ENCODE measurements around the gene UBE4B.
"Not testable (repeated sequence)": the region's sequence is repeated elsewhere in the genome, so short reads cannot be mapped to it uniquely, and the experiment has no call there.

The UBE4B gene

DNA sequence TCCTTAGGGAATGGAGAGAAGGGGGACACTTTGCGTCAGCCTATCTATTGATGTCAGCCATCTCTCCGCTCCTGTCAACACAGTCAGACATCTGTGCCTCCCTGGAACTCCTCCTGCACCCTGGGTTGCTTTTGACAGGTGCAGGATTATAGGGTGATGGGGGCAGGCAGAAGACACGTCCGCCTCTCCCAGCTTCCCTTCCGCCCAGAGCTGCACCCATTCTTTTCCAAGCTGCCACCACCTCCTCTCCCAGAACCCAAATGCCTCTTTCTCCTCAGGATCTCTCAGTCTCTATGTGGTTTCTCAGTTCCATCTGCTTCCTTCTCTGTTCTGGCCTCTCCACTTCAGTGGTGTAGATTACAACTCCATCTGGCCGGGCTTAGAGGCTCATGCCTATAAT lies 160.5 kb downstream of the UBE4B start:
- H3K9me3 ChIP-seq (ENCODE audit: control insufficient read depth, low read length): no peaks in the 10 kb centered on the region
- H2AFZ ChIP-seq: no peak overlapping the region
- H3K4me3 ChIP-seq (ENCODE audit: low read depth, low read length): no peak overlapping the region
- H3K9ac ChIP-seq: no peak overlapping the region
- no peak overlapping the region for H3K4me2 ChIP-seq (ENCODE audit: low read length)
- H3K27me3 ChIP-seq (ENCODE audit: control insufficient read depth, insufficient read depth, low read length): no peaks in the 10 kb centered on the region
- H3K4me1 ChIP-seq: no peaks in the 10 kb centered on the region
- no peak overlapping the region for H3K27ac ChIP-seq
- no peaks in the 10 kb centered on the region for H3K79me2 ChIP-seq
- no peak for TF ChIP-seq CTCF (IDR thresholded peaks at IDR 0.05)
- H3K36me3 ChIP-seq (ENCODE audit: control insufficient read depth, insufficient read depth, low read length): no peaks in the 10 kb centered on the region

GRCh38 chr1:10195570-10195969 lies 162.8 kb downstream of the UBE4B start:
- H2AFZ ChIP-seq: no peak overlapping the region
- no peak overlapping the region for H3K4me2 ChIP-seq (ENCODE audit: low read length)
- H3K9me3 ChIP-seq (ENCODE audit: control insufficient read depth, low read length): no peaks in the 10 kb centered on the region
- H3K27ac ChIP-seq: no peak overlapping the region
- H3K79me2 ChIP-seq: no peaks in the 10 kb centered on the region
- no peaks in the 10 kb centered on the region for H3K4me1 ChIP-seq
- no peaks in the 10 kb centered on the region for H3K27me3 ChIP-seq (ENCODE audit: control insufficient read depth, insufficient read depth, low read length)
- H3K9ac ChIP-seq: no peak overlapping the region
- no peaks in the 10 kb centered on the region for H3K36me3 ChIP-seq (ENCODE audit: control insufficient read depth, insufficient read depth, low read length)
- no peak for TF ChIP-seq CTCF (IDR thresholded peaks at IDR 0.05)
- no peak overlapping the region for H3K4me3 ChIP-seq (ENCODE audit: low read depth, low read length)

DNA sequence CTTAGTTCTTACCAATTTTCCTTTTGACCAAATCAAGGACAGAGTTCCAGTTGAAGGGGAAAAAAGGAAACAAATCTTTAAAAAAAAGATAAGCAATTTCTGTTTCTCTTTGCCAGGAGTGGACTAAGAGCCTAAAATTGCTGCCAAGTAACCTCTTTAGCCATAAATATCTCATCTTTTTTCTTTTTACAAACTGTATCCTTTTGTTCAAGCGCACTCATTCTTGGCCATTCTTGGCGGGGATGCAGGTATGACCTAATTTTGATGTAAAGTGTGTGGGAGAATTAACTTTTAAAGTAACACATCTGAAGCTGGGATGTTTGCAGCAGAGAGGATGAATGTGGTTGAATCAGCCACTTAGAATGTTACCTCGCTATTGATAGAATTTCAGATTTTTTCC lies 164.2 kb downstream of the UBE4B start:
- Histone ChIP-seq H2AFZ (no peak overlapping the region), H3K36me3 (ENCODE audit: control insufficient read depth, insufficient read depth, low read length) (no peaks in the 10 kb centered on the region), H3K4me2 (ENCODE audit: low read length) (no peak overlapping the region), H3K4me1 (no peaks in the 10 kb centered on the region), H3K27me3 (ENCODE audit: control insufficient read depth, insufficient read depth, low read length) (no peaks in the 10 kb centered on the region), H3K79me2 (no peaks in the 10 kb centered on the region), H3K9ac (no peak overlapping the region), H3K4me3 (ENCODE audit: low read depth, low read length) (no peak overlapping the region), H3K27ac (no peak overlapping the region), H3K9me3 (ENCODE audit: control insufficient read depth, low read length) (no peaks in the 10 kb centered on the region)
- no peak for TF ChIP-seq CTCF (IDR thresholded peaks at IDR 0.05)

GRCh38 chr1:10200620-10201019 lies 167.9 kb downstream of the UBE4B start:
- H3K27me3 ChIP-seq (ENCODE audit: control insufficient read depth, insufficient read depth, low read length): no peaks in the 10 kb centered on the region
- H3K4me3 ChIP-seq (ENCODE audit: low read depth, low read length): no peak overlapping the region
- no peak for TF ChIP-seq CTCF (IDR thresholded peaks at IDR 0.05)
- no peak overlapping the region for H3K27ac ChIP-seq
- no peaks in the 10 kb centered on the region for H3K9me3 ChIP-seq (ENCODE audit: control insufficient read depth, low read length)
- no peaks in the 10 kb centered on the region for H3K36me3 ChIP-seq (ENCODE audit: control insufficient read depth, insufficient read depth, low read length)
- no peaks in the 10 kb centered on the region for H3K79me2 ChIP-seq
- H3K4me2 ChIP-seq (ENCODE audit: low read length): no peak overlapping the region
- H3K4me1 ChIP-seq: no peaks in the 10 kb centered on the region
- H2AFZ ChIP-seq: no peak overlapping the region
- H3K9ac ChIP-seq: no peak overlapping the region

GRCh38 chr1:10204003-10204642 lies 171.4 kb downstream of the UBE4B start:
- no peak overlapping the region for H3K27ac ChIP-seq

GRCh38 chr1:10205206-10205605 lies 172.4 kb downstream of the UBE4B start:
- not testable (repeated sequence) for H3K79me2 ChIP-seq; H3K27me3 ChIP-seq (ENCODE audit: control insufficient read depth, insufficient read depth, low read length); H3K4me3 ChIP-seq (ENCODE audit: low read depth, low read length); H3K9ac ChIP-seq; H3K4me2 ChIP-seq (ENCODE audit: low read length); H3K9me3 ChIP-seq (ENCODE audit: control insufficient read depth, low read length); H2AFZ ChIP-seq; H3K4me1 ChIP-seq; H3K36me3 ChIP-seq (ENCODE audit: control insufficient read depth, insufficient read depth, low read length); H3K27ac ChIP-seq

More at GRCh38 chr1:10204003-10204642, 171.4 kb downstream of the UBE4B start:
- Histone ChIP-seq H3K4me2 (ENCODE audit: low read length) (no peak overlapping the region), H3K9ac (no peak overlapping the region), H2AFZ (no peak overlapping the region), H3K36me3 (ENCODE audit: control insufficient read depth, insufficient read depth, low read length) (no peaks in the 10 kb centered on the region), H3K4me3 (ENCODE audit: low read depth, low read length) (no peak overlapping the region), H3K9me3 (ENCODE audit: control insufficient read depth, low read length) (no peaks in the 10 kb centered on the region), H3K4me1 (no peaks in the 10 kb centered on the region), H3K27me3 (ENCODE audit: control insufficient read depth, insufficient read depth, low read length) (no peaks in the 10 kb centered on the region), H3K79me2 (no peaks in the 10 kb centered on the region)
- TF ChIP-seq CTCF (IDR thresholded peaks at IDR 0.05): no peak
